ENCODE measurements around the gene PODN. TPM values are rescaled to one million over a fixed set of nuclear protein-coding genes. Genes with fewer than 3 reads are reported as not detected.

The PODN gene
- total and polyA plus RNA-seq, 2 donors (not counting 3 experiments of a cell fraction or from before 2014, with no cell fraction given), result 1.3 to 1.5 TPM

GRCh38 chr1:53117836-53118235 lies 55.8 kb downstream of the PODN start:
- DNase-seq (ENCODE audit: low read depth, low spot score), result no peak
- Histone ChIP-seq H3K9ac (replicated peaks; ENCODE audit: extremely low read depth, insufficient read depth, low read length) (no peak overlapping the region), H2AFZ (ENCODE audit: low read depth, low read length) (no peak overlapping the region), H3K4me1 (ENCODE audit: control insufficient read depth, extremely low read depth, insufficient read depth, low read length) (no peaks in the 10 kb centered on the region), H3K27ac (ENCODE audit: insufficient read depth, low read depth, low read length) (no peak overlapping the region), H3K27me3 (ENCODE audit: control insufficient read depth in 2 of 2, insufficient read depth in 2 of 2, low read length in 2 of 2) (no peaks in the 10 kb centered on the region), H3K4me2 (ENCODE audit: insufficient read depth, low read length) (no peak overlapping the region), H3K9me3 (replicated peaks; ENCODE audit: control insufficient read depth, insufficient read depth, low read length) (no peaks in the 10 kb centered on the region), H3K79me2 (ENCODE audit: control insufficient read depth, insufficient read depth, low read length) (no peaks in the 10 kb centered on the region), H3K36me3 (ENCODE audit: control insufficient read depth in 2 of 2, extremely low read depth in 1 of 2, insufficient read depth in 2 of 2, low read length in 2 of 2) (no peaks in the 10 kb centered on the region), H3K9me1 (replicated peaks; ENCODE audit: control insufficient read depth, extremely low read depth, insufficient read depth, low read length) (no peaks in the 10 kb centered on the region), H4K20me1 (replicated peaks; ENCODE audit: control insufficient read depth, extremely low read depth, insufficient read depth, low read length) (no peaks in the 10 kb centered on the region), H3K4me3 (replicated peaks in 1 of 3; ENCODE audit: insufficient read depth in 1 of 3, low read depth in 1 of 3, low read length in 3 of 3) (no peak overlapping the region)
- TF ChIP-seq MAX (IDR thresholded peaks at IDR 0.05; ENCODE audit: insufficient read depth, insufficient read length), result no peak
- TF ChIP-seq POLR2A (IDR thresholded peaks at IDR 0.05; ENCODE audit: low read depth, low read length), result no peak
- TF ChIP-seq POLR2AphosphoS5 (IDR thresholded peaks at IDR 0.05; ENCODE audit: insufficient read depth, low read depth, low read length), result no peak
- ChIA-PET POLR2A (no interaction called here), CTCF (no interaction called here)
- dilution Hi-C loops (cut with MboI; ENCODE audit: extremely low pct_ligation_motif_present, low sequenced_read_pairs), result no loop called here
- no peak for FAIRE-seq
- intact Hi-C loops (cut with micrococcal nuclease), result no loop called here
- BruUV-seq (replicated peaks), result no TSS peak

GRCh38 chr1:53120659-53121058 lies 58.6 kb downstream of the PODN start:
- dilution Hi-C loops (cut with MboI; ENCODE audit: extremely low pct_ligation_motif_present, low sequenced_read_pairs) (no loop called here), intact Hi-C loops (cut with micrococcal nuclease) (no loop called here)
- H3K4me3 ChIP-seq (replicated peaks in 1 of 3; ENCODE audit: insufficient read depth in 1 of 3, low read depth in 1 of 3, low read length in 3 of 3), result no peak overlapping the region
- H3K27ac ChIP-seq (ENCODE audit: insufficient read depth, low read depth, low read length), result no peak overlapping the region
- ChIA-PET POLR2A (no interaction called here), CTCF (no interaction called here)
- H3K36me3 ChIP-seq (ENCODE audit: control insufficient read depth in 2 of 2, extremely low read depth in 1 of 2, insufficient read depth in 2 of 2, low read length in 2 of 2), result no peaks in the 10 kb centered on the region
- peaks cover 0 to 5% of the 10 kb centered on the region in 2 experiments for H3K27me3 ChIP-seq (ENCODE audit: control insufficient read depth in 2 of 2, insufficient read depth in 2 of 2, low read length in 2 of 2)
- no peaks in the 10 kb centered on the region for H3K9me1 ChIP-seq (replicated peaks; ENCODE audit: control insufficient read depth, extremely low read depth, insufficient read depth, low read length)
- TF ChIP-seq MYC (IDR thresholded peaks at IDR 0.05; ENCODE audit: low read depth, low read length) (no peak), EZH2 (IDR thresholded peaks at IDR 0.05; ENCODE audit: borderline replicate concordance, low read depth, low read length, severe bottlenecking) (no peak), MAX (IDR thresholded peaks at IDR 0.05; ENCODE audit: insufficient read depth, insufficient read length) (no peak), POLR2AphosphoS5 (IDR thresholded peaks at IDR 0.05; ENCODE audit: insufficient read depth, low read depth, low read length) (no peak), POLR2A (IDR thresholded peaks at IDR 0.05; ENCODE audit: low read depth, low read length) (no peak), FOS (IDR thresholded peaks at IDR 0.05; ENCODE audit: borderline replicate concordance, insufficient read depth, low read length) (no peak), CTCF (IDR thresholded peaks at IDR 0.05; ENCODE audit: extremely low read depth in 1 of 2, insufficient read depth in 1 of 2, low read depth in 1 of 2, low read length in 2 of 2) (no peak), JUN (IDR thresholded peaks at IDR 0.05; ENCODE audit: borderline replicate concordance, insufficient read depth, insufficient read length, low read depth) (no peak), GATA2 (IDR thresholded peaks at IDR 0.05; ENCODE audit: insufficient read depth, insufficient read length, low read depth, low read length) (no peak)
- no peak overlapping the region for H3K4me2 ChIP-seq (ENCODE audit: insufficient read depth, low read length)
- H3K9me3 ChIP-seq (replicated peaks; ENCODE audit: control insufficient read depth, insufficient read depth, low read length), result no peaks in the 10 kb centered on the region
- no peak overlapping the region for H3K9ac ChIP-seq (replicated peaks; ENCODE audit: extremely low read depth, insufficient read depth, low read length)
- FAIRE-seq (no peak), DNase-seq (ENCODE audit: low read depth, low spot score) (no peak)
- H3K4me1 ChIP-seq (ENCODE audit: control insufficient read depth, extremely low read depth, insufficient read depth, low read length), result no peaks in the 10 kb centered on the region
- no peak overlapping the region for H2AFZ ChIP-seq (ENCODE audit: low read depth, low read length)
- no TSS peak for BruUV-seq (replicated peaks)
- no peaks in the 10 kb centered on the region for H4K20me1 ChIP-seq (replicated peaks; ENCODE audit: control insufficient read depth, extremely low read depth, insufficient read depth, low read length)
- no peaks in the 10 kb centered on the region for H3K79me2 ChIP-seq (ENCODE audit: control insufficient read depth, insufficient read depth, low read length)
